IPS-18a (cell line): Measurements from ENCODE around the gene BBS5.

ENCODE experiments used
- H3K27ac ChIP-seq: one replicate; pipeline ENCODE4 v1.5.1; 2013; ENCODE audit warnings: low read length
- H3K27me3 ChIP-seq: one replicate; pipeline ENCODE4 v1.6.1; 2013; ENCODE audit warnings: mild to moderate bottlenecking, low read length; ENCODE audit not compliant: control insufficient read depth, insufficient read depth
- H3K36me3 ChIP-seq: one replicate; pipeline ENCODE4 v1.6.1; 2013; ENCODE audit warnings: low read depth, low read length; ENCODE audit not compliant: control insufficient read depth
- H3K4me1 ChIP-seq: one replicate; pipeline ENCODE4 v1.6.1; 2013; ENCODE audit warnings: low read depth, low read length; ENCODE audit not compliant: control insufficient read depth
- H3K4me3 ChIP-seq: one replicate; pipeline ENCODE4 v1.5.1; 2013; ENCODE audit warnings: low read length
- H3K9ac ChIP-seq: one replicate; pipeline ENCODE4 v1.6.1; 2013; ENCODE audit warnings: mild to moderate bottlenecking, low read length, moderate library complexity
- H3K9me3 ChIP-seq: one replicate; pipeline ENCODE4 v1.6.1; 2013; ENCODE audit warnings: low read depth, low read length; ENCODE audit not compliant: control insufficient read depth

The BBS5 gene

DNA sequence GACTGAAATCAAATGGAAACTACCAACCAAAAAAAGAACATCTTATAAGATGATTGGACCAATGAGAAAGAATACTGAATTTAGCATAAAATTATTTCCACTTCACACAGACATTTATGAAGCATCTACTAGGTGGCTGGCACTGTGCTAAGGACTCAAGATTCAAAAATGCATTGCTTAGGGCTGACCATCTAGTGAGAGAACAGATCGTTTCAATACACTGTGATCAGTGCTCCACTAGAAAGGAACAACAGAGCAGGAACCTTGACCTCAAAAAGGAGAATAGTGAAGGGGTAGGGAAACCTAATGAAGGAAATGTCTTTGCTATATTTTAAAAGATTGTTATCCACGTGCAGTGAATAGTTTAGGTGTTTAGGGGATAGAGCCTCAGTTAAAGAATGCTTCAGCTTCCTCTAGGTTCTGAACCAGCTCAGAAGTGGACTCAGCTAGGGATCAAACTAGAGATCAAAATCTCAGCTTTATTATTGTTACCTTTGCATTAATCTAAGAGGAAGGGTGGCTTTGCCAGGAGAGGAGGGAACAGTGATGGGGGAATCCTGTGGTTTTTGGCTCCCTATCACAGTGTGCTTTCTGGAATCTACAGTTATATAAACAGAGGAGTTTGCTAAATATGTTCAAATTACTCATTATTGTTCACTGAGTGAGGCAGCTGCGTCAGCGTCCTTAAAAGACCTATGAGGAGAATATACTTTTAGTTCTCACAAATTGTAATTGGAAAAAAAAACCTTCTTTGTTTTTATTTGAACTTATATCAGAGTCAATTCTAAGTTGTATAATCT, 16.2 kb upstream of the BBS5 start:
- no peak overlapping the region for H3K27ac ChIP-seq
- no peaks in the 10 kb centered on the region for H3K27me3 ChIP-seq
- no peak overlapping the region for H3K4me3 ChIP-seq
- no peaks in the 10 kb centered on the region for H3K4me1 ChIP-seq
- no peak overlapping the region for H3K9ac ChIP-seq
- no peaks in the 10 kb centered on the region for H3K36me3 ChIP-seq
- H3K9me3 ChIP-seq = no peaks in the 10 kb centered on the region

DNA sequence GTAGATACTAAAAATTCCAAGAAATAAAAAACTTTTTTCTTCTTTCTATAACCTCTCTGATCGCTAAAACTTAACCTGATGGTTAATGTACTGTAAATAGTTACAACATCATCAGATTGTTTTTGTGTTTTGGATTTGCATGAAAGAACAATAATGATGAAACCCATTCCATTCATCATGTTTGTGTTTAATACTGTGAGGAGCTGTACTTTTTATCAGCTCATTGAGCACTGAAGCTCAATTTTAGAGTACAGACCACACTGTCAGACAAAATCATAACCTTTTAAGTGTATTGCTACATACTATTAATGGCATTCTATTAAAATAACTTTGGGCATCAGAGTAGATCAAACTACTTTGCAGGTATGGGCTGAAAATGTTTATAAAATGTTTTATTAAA, 14.8 kb upstream of the BBS5 start:
- H3K27me3 ChIP-seq = no peaks in the 10 kb centered on the region
- H3K27ac ChIP-seq = no peak overlapping the region

DNA sequence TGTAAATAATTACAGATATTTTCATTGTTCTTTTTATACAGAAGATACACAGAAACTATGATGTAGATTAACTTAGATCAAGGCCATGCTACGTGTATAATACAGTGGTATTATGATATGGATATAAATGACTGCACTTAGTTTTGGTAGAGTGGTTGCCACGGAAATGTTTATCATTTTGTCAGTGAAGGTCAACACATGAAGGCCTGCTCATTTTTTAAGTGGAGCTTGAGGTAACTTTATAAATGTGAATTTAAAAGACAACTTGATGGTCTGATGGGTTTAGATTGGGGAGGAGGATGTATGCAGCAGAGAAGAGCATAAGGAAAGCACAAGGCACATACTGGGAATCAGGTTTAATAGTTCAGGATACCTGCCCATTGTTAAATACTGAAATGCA, 14.4 kb upstream of the BBS5 start:
- no peak overlapping the region for H3K4me3 ChIP-seq
- no peaks in the 10 kb centered on the region for H3K36me3 ChIP-seq
- H3K9me3 ChIP-seq = no peaks in the 10 kb centered on the region
- no peak overlapping the region for H3K27ac ChIP-seq
- no peak overlapping the region for H3K9ac ChIP-seq
- no peaks in the 10 kb centered on the region for H3K4me1 ChIP-seq
- no peaks in the 10 kb centered on the region for H3K27me3 ChIP-seq

More for the DNA sequence above, 14.8 kb upstream of the BBS5 start:
- Histone ChIP-seq H3K9ac (no peak overlapping the region), H3K9me3 (no peaks in the 10 kb centered on the region), H3K36me3 (no peaks in the 10 kb centered on the region), H3K4me1 (no peaks in the 10 kb centered on the region), H3K4me3 (no peak overlapping the region)

DNA sequence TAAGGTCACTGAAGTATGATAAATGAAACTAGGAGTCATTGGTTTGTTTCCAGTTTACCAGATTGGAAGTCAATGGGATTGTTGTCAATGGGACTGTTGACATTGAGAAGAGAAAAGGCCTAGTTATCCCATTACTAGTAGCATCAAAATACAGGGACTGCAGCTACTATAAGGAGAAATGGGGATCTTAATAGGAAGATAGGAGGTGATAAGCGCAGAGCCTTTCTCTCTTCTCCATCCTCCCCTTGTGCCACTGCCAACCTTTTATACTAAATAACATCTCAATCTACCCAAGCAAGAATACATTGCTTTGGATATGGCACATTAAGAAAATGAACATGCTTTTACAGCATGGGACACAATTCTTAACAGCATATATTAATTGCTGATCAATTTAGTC, 10.5 kb upstream of the BBS5 start:
- Histone ChIP-seq H3K9ac (no peak overlapping the region), H3K27ac (no peak overlapping the region), H3K4me3 (no peak overlapping the region), H3K27me3 (no peaks in the 10 kb centered on the region), H3K36me3 (no peaks in the 10 kb centered on the region), H3K9me3 (no peaks in the 10 kb centered on the region), H3K4me1 (no peaks in the 10 kb centered on the region)

DNA sequence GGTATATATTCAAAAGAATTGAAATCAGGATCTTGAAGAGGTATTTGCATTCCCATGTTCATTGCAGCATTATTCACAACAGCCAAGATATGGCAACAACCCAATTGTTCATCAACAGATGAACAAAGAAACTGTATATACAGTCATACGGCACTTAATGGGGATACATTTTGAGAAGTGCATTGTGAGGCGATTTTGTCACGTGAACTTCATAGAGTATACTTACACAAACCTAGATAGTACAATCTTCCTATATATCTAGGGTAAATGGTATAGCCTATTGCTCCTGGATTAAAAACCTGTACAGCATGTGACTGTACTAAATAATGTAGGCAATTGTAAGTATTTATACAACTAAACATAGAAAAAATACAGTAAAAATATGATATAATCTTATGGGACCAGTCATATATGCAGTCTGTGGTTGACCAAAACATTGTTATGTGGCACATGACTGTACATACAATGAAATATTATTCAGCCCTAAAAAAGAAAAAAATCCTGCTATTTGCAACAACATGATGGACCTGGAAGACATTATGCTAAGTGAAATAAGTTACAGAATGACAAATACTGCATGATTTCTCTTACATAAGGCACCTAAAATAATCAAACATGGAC, 9.2 kb upstream of the BBS5 start:
- Histone ChIP-seq H3K9ac (no peak overlapping the region), H3K27me3 (no peaks in the 10 kb centered on the region), H3K27ac (no peak overlapping the region), H3K4me1 (no peaks in the 10 kb centered on the region), H3K36me3 (no peaks in the 10 kb centered on the region), H3K4me3 (no peak overlapping the region), H3K9me3 (no peaks in the 10 kb centered on the region)

DNA sequence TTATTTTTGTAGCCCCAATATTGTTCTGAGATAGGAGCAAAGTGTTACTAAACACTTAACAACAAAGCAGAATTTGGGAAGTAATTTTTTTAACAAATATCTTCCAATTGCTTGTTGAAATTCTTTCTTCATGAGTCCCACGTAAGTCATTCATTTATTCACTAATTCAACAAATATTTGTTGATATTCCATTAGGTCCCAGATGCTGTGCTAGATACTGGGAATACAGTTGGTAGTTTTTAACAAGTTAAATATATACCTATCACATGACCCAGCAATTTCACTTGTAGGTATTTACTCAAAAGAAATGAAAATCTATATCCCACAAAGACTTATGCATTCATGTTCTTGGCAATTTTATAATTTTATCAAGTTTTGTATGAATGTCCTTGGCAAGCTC, 7.0 kb upstream of the BBS5 start:
- Histone ChIP-seq H3K9me3 (no peaks in the 10 kb centered on the region), H3K27me3 (no peaks in the 10 kb centered on the region), H3K4me1 (no peaks in the 10 kb centered on the region), H3K27ac (no peak overlapping the region), H3K36me3 (no peaks in the 10 kb centered on the region), H3K9ac (no peak overlapping the region), H3K4me3 (no peak overlapping the region)

DNA sequence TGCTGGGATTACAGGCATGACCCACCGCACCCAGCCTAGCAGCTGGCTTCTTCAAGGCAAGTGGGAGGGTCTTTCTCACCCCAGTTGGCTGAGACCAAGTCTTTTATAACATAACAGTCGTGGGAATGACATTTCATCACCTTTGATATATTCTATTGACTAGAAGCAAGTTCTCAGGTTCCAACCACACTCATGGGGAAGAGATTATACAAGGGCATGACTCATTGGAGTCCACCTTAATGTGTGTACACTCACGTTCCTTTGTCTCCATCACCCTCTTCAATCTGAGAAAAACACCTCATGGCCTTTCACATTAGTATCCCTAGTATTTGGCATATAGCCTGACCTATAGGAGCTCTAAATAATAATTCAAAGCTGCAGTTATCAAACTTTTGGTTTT, 2.8 kb upstream of the BBS5 start:
- H3K36me3 ChIP-seq = no peaks in the 10 kb centered on the region
- no peaks in the 10 kb centered on the region for H3K9me3 ChIP-seq
- H3K9ac ChIP-seq = no peak overlapping the region
- no peak overlapping the region for H3K27ac ChIP-seq
- peaks cover 35% of the 10 kb centered on the region for H3K27me3 ChIP-seq
- no peak overlapping the region for H3K4me3 ChIP-seq
- H3K4me1 ChIP-seq = no peaks in the 10 kb centered on the region

DNA sequence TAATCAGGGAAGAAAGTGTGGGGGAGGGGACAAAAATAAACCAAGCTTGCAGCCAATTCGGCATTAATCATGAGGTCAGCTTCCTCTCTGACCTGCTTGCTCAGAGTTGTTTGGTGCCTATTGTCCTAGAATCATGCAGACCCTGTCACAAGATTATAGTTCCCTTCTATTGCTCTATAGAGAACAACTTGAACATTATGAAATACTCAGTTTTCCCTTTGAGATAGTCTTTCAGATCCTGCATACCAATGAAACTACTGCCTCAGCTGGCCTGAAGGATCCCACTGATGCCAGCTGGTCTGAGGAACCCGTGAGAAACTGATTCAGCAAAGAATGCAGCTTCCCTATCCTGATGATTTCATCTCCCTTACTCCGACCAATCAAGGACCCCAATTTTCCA, 955 bp upstream of the BBS5 start:
- no peak overlapping the region for H3K27ac ChIP-seq
- no peaks in the 10 kb centered on the region for H3K36me3 ChIP-seq
- peaks cover 40% of the 10 kb centered on the region for H3K27me3 ChIP-seq
- H3K9ac ChIP-seq = no peak overlapping the region
- H3K4me3 ChIP-seq = no peak overlapping the region
- no peaks in the 10 kb centered on the region for H3K9me3 ChIP-seq
- H3K4me1 ChIP-seq = no peaks in the 10 kb centered on the region

DNA sequence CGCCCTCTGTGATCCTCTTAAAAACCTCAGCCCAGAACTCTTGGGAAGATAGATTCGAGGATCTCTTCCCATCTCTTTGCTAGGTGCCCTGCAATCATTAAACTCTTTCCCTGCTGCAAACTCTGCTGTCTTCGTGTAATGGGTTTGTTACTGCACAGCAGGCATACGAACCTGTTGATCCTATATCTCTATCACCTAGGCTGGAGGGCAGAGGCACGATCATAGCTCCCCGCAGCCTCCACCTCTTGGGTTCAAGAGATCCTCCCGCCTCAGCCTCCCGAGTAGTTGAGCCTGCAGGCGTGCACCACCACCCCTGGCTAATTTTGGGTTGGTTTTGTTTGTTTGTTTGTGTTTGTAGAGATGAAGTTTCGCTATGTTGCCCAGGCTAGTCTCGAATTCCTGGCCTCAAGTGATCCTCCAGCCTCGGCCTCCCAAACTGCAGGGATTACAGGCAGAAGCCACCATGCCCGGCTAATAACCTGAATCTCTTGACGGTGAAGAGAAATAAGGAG, 493 bp upstream of the BBS5 start:
- no peak overlapping the region for H3K9ac ChIP-seq

DNA sequence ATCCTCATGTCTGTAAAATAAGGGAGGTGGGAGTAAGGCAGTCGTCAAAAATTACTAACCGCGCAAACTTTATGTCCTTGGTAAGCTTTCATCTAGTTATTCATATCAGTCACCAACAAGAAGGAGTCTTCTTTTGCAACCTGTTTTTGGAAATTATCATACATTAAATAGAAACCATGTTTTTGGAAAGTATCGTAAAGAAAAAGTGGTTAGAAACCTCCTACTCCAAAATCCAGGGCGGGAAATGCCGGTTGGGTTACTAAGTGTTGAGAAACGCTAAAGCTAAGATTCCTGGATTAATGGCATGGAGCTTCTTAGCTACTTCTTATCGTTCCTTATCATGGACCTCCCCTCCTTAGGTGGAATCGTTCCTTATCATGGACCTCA, 778 bp downstream of the BBS5 start:
- Histone ChIP-seq H3K4me3 (peak overlapping the region; percentile 64), H3K9me3 (no peaks in the 10 kb centered on the region), H3K27me3 (peaks cover 40% of the 10 kb centered on the region), H3K27ac (no peak overlapping the region), H3K9ac (no peak overlapping the region), H3K4me1 (no peaks in the 10 kb centered on the region), H3K36me3 (no peaks in the 10 kb centered on the region)

More for the DNA sequence above, 493 bp upstream of the BBS5 start:
- Histone ChIP-seq H3K27me3 (peaks cover 40% of the 10 kb centered on the region), H3K4me1 (no peaks in the 10 kb centered on the region), H3K36me3 (no peaks in the 10 kb centered on the region), H3K9me3 (no peaks in the 10 kb centered on the region), H3K27ac (no peak overlapping the region), H3K4me3 (peak overlapping the region; percentile 64)

DNA sequence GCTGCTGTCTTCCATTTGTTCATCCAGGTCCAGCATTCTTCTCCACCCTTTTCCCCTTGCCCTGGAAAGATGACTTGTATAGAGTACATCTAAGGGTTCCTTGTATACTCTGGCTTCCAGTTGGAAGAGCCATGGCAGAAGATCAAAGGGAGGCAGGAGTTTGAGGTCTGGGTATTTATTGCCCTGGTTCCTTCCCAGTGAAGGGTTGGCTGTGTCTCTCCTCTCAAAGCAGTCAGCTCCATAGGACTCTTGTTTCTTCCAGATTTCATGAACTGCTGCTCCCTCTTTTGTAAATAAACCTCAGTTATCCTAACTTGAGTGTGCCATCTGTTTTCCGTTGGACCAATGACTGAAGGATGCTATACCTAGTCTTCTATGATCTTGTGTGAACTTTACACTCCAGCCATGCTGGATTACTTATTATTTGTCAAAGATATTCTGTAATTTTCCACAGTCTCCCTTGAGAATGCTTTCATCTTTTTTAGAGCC, 6.4 kb downstream of the BBS5 start:
- Histone ChIP-seq H3K27me3 (peaks cover 13% of the 10 kb centered on the region), H3K9ac (no peak overlapping the region), H3K27ac (no peak overlapping the region), H3K4me1 (no peaks in the 10 kb centered on the region), H3K36me3 (no peaks in the 10 kb centered on the region), H3K9me3 (no peaks in the 10 kb centered on the region), H3K4me3 (no peak overlapping the region)

DNA sequence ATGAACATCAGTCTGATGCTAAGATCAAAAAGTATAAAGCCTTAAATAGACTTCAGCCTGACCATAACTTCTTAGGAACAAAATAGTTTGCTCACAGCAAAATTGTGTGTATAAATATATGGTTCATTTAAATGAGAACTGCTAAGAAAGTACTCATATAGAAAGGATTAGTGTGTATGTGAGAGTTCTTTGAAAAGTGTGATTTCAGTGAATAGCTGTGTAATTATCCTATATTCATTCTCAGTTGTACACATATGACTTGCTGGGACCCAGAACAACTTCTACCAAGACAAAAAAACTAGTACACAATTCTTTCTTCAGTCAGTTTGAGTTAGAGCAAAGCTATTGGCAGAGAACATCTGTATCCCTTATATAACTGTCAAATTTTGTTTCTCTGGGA, 7.2 kb downstream of the BBS5 start:
- no peak overlapping the region for H3K27ac ChIP-seq
- H3K9me3 ChIP-seq = no peaks in the 10 kb centered on the region
- no peaks in the 10 kb centered on the region for H3K4me1 ChIP-seq
- H3K27me3 ChIP-seq = peaks cover 5% of the 10 kb centered on the region
- no peak overlapping the region for H3K9ac ChIP-seq
- H3K36me3 ChIP-seq = no peaks in the 10 kb centered on the region
- H3K4me3 ChIP-seq = no peak overlapping the region
